Vagina (tissue), 2 donors: ENCODE results near the gene ACSF3. TPM values are rescaled to one million over a fixed set of nuclear protein-coding genes. Genes with fewer than 3 reads are reported as not detected.

ENCODE experiments used
- DNase-seq, 2 donors: peaks; one replicate each; pipeline ENCODE4 v3.0.0-alpha.2; 2017; ENCODE audit errors: extremely low spot score in 2 of 2
- H3K27ac ChIP-seq: fragments of 200-600 bp; sonication (generic); one replicate; pipeline ENCODE4 v1.5.1; 2019
- H3K27me3 ChIP-seq: fragments of 200-600 bp; sonication (generic); one replicate; pipeline ENCODE4 v1.5.1; 2019
- H3K36me3 ChIP-seq, 2 donors: fragments of 200-600 bp; sonication (generic); one replicate each; pipeline ENCODE4 v1.5.1; 2017 to 2019
- H3K4me1 ChIP-seq: fragments of 200-600 bp; sonication (generic); one replicate; pipeline ENCODE4 v1.5.1; 2019
- H3K4me3 ChIP-seq, 2 donors: fragments of 200-600 bp; sonication (generic); 1 replicate in 1 of 2; 2 replicates in 1 of 2; pipeline ENCODE4 v1.5.1; 2016 to 2019
- H3K9me3 ChIP-seq: fragments of 200-600 bp; sonication (generic); one replicate; pipeline ENCODE4 v1.5.1; 2019
- POLR2A ChIP-seq, 2 donors: fragments of 450-650 bp; IDR thresholded peaks; one replicate each; pipeline ENCODE4 v1.6.1; 2017; ENCODE audit warnings: antibody characterized with exemption in 2 of 2, mild to moderate bottlenecking in 2 of 2, moderate library complexity in 2 of 2
- POLR2AphosphoS5 ChIP-seq, 2 donors: sonication (generic); formaldehyde crosslinking; IDR thresholded peaks; one replicate each; pipeline ENCODE4 v1.9.0; 2017; ENCODE audit warnings: antibody characterized with exemption in 2 of 2, mild to moderate bottlenecking in 2 of 2, low read depth in 1 of 2; ENCODE audit not compliant: insufficient read depth in 1 of 2
- intact Hi-C: fragments of 100-400 bp; cut with DNase I; formaldehyde crosslinking; loops from one replicate; pipeline ENCODE4 v1.15.1; 2023
- total RNA-seq: library from RNA; depleted of rRNA; stranded (reverse); fragments of >200 nt; gene quantifications from one replicate; pipeline ENCODE4 v1.2.3, GENCODE V29; 2016
- TF ChIP-seq, protein P1 (sequence below), 3 experiments: fragments of 450-650 bp in 2 of 3; fragments of 200-600 bp in 1 of 3; sonication (generic) in 1 of 3; IDR thresholded peaks; one replicate each; pipeline ENCODE4 v1.5.1; 2017 to 2019; ENCODE audit warnings: antibody characterized with exemption in 3 of 3, mild to moderate bottlenecking in 2 of 3, moderate library complexity in 2 of 3

Gene ACSF3
- total RNA-seq, 1 donor from 2014 or later = 23.3 TPM

DNA sequence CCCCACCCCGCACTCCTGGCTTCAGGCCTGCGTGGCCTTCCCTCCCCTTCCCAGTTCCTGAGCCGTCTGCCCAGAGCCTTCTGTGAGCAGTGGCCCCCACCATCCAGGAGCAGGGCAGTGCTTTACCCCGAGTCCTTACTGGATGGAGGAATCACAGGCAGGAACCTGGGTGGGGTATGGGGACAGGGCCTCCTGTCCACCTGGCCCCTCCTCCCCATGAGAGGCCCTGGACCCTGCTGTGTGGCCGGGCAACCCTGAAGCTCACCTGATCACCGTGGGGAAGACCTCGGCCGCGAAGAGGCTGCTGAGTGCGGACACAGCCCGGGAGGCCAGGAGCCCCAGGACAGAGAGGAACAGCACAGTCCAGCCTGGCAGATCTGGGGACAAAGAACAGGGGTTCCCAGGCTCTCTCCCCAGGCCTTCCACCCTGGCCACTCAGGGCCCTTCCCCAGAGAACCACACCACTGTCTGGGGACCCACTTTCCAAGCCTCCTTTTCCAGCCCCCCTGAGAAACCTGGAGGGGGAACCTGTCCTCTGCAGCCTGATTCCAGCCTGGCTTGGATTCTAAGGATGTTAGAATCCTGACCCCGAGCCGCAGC lies 103.5 kb downstream of the ACSF3 start:
- Histone ChIP-seq H3K9me3 (no peaks in the 10 kb centered on the region), H3K4me3 (no peak overlapping the region), H3K36me3 (no peaks in the 10 kb centered on the region), H3K27ac (no peak overlapping the region), H3K4me1 (peaks cover 21% of the 10 kb centered on the region), H3K27me3 (no peaks in the 10 kb centered on the region)
- DNase-seq = no peak
- TF ChIP-seq POLR2A (IDR thresholded peaks at IDR 0.05) (no peak), POLR2AphosphoS5 (IDR thresholded peaks at IDR 0.05; ENCODE audit: insufficient read depth in 1 of 2, low read depth in 1 of 2) (no peak)
- TF ChIP-seq, protein P1, sequence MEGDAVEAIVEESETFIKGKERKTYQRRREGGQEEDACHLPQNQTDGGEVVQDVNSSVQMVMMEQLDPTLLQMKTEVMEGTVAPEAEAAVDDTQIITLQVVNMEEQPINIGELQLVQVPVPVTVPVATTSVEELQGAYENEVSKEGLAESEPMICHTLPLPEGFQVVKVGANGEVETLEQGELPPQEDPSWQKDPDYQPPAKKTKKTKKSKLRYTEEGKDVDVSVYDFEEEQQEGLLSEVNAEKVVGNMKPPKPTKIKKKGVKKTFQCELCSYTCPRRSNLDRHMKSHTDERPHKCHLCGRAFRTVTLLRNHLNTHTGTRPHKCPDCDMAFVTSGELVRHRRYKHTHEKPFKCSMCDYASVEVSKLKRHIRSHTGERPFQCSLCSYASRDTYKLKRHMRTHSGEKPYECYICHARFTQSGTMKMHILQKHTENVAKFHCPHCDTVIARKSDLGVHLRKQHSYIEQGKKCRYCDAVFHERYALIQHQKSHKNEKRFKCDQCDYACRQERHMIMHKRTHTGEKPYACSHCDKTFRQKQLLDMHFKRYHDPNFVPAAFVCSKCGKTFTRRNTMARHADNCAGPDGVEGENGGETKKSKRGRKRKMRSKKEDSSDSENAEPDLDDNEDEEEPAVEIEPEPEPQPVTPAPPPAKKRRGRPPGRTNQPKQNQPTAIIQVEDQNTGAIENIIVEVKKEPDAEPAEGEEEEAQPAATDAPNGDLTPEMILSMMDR (IDR thresholded peaks at IDR 0.05) = no peak
- intact Hi-C loops = no loop called here

DNA sequence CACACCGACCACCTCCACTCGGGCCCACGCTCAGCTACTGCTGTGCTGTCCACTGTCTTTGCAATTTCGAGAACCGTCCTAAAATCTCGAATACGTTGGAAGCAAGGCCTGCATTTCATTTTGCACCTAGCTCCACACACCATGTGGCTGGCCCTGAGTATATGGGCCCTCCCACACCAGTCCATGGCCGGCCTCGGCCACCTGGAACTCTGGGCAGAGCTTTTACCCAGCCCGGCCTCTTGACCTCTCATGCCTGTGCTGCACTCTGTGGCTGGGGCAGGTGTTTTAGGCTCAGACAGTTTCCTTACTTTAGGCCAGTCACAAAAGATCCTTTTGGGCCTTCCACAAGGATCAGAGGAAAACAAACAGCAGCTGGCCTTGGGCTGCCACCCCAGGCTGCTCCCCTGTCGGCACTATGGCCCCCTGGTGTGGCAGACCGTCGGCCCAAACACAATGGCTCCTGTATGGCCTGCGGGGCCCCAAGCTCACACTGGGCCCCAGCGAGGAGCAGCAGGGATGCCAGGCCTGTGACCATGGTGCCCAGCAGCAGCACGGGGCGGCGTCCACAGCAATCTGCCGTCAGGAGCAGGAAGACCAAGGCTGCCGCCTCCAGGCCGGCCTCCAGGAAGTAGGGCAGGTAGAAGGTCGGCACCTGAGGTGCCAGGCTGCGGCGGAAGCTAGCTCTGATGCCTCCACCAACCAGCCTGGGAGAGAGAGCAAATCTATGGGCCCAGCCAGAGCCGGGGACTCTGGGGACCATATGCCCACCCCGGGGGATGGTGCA lies 104.2 kb downstream of the ACSF3 start:
- no peaks in the 10 kb centered on the region for H3K27me3 ChIP-seq
- no peak for TF ChIP-seq POLR2AphosphoS5 (IDR thresholded peaks at IDR 0.05; ENCODE audit: insufficient read depth in 1 of 2, low read depth in 1 of 2)
- no peak for TF ChIP-seq POLR2A (IDR thresholded peaks at IDR 0.05)
- TF ChIP-seq, protein P1 (IDR thresholded peaks at IDR 0.05) = no peak

DNA sequence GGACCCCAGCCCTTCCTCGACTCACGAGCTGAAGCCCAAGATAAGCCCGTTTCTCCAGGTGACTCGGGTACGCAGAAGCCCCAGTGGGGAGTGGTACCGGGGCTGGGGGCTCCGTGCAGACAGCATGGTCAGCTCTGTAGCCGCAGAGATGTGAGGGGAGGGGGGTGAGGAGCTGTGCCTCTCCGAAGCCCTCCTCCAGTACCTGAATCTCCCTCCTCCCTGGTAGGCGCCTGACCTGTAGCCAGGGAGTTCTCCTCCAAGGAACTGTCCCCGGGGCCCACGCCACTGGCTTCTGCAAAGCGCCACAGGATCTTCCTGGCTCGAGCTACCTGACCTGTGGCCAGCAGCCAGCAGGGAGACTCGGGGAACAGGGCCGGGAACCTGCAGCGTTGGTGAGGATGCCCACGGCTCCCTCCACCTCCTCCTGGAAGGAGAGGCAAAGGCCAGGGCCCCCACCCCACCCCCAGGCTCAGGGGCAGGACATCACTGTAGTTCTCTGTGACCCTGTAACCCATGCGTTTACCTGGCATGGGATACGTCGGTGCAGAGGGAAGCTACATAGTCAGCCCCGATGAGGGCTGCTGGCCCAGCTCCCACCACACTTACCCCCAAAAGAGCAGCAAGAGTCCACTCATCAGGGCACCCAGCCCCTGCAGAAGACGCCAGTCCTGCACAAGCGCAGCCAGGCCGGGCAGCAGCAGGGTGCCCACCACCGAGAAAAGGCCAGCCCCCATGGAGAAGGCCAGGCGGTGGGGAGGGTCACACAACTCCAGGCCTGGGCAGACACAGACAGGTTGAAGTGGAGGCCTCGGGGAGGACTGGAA lies 105.0 kb downstream of the ACSF3 start:
- no peak overlapping the region for H3K27ac ChIP-seq
- intact Hi-C loops = no loop called here
- no peaks in the 10 kb centered on the region for H3K9me3 ChIP-seq
- H3K4me3 ChIP-seq = no peak overlapping the region
- H3K27me3 ChIP-seq = no peaks in the 10 kb centered on the region
- DNase-seq = no peak
- TF ChIP-seq POLR2AphosphoS5 (IDR thresholded peaks at IDR 0.05; ENCODE audit: insufficient read depth in 1 of 2, low read depth in 1 of 2) (no peak), POLR2A (IDR thresholded peaks at IDR 0.05) (no peak)
- TF ChIP-seq, protein P1 (IDR thresholded peaks at IDR 0.05) = no peak
- no peaks in the 10 kb centered on the region for H3K36me3 ChIP-seq
- H3K4me1 ChIP-seq = peaks cover 21% of the 10 kb centered on the region

More for the DNA sequence above, 104.2 kb downstream of the ACSF3 start:
- Histone ChIP-seq H3K4me1 (peaks cover 21% of the 10 kb centered on the region), H3K4me3 (no peak overlapping the region), H3K27ac (no peak overlapping the region), H3K9me3 (no peaks in the 10 kb centered on the region), H3K36me3 (no peaks in the 10 kb centered on the region)
- intact Hi-C loops = no loop called here
- no peak for DNase-seq

DNA sequence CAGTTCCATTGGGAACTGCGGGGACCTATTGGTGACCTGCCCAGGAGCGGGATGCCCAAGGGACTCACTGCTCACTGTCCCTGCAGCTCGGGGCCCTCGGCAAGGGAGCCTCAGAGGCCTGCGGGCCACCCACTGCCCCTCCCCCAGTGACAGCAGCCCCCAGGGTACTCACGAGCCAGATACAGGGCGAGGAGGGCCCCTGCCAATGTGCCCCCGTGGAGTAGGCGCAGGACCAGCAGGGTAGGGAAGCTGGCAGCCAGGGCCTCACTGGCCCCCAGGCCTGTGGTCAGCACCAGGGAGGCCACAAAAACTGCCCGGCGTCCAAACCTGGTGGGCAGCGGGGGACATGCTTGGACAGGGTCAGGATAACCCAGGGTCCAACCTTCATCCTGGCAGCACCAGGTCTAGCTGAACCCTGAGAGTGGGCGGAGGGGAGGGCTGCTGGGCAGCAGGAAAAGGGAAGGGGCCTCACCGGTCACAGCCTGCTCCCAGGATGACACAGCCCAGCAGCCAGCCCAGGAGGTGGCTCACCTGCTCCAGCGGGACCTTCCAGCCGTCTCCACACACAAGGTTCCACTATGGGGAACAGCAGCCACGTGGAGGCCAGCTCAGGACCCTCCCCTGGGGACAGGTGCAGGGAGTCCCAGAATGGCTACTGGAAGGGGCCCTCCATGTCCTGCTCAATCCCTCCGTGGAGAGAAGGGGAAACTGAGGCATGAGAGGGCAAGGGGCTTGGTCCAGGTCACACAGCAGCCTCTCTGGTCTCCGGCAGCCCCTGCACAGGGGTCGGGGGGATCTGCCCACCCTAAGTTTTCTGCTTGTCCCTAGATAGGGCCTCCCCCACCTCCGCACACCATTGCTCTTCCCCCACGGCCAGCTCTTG lies 105.8 kb downstream of the ACSF3 start:
- Histone ChIP-seq H3K4me1 (peaks cover 21% of the 10 kb centered on the region), H3K36me3 (no peaks in the 10 kb centered on the region), H3K9me3 (no peaks in the 10 kb centered on the region), H3K27ac (no peak overlapping the region), H3K27me3 (no peaks in the 10 kb centered on the region), H3K4me3 (no peak overlapping the region)
- no peak for DNase-seq
- TF ChIP-seq POLR2A (IDR thresholded peaks at IDR 0.05) (no peak), POLR2AphosphoS5 (IDR thresholded peaks at IDR 0.05; ENCODE audit: insufficient read depth in 1 of 2, low read depth in 1 of 2) (no peak)
- TF ChIP-seq, protein P1 (IDR thresholded peaks at IDR 0.05) = no peak
- intact Hi-C loops = no loop called here
